ENCODE data around the gene RTRAF.
A peak's percentile ranks its signal among the peaks of the same experiment; 100 is the strongest.

The RTRAF gene

DNA sequence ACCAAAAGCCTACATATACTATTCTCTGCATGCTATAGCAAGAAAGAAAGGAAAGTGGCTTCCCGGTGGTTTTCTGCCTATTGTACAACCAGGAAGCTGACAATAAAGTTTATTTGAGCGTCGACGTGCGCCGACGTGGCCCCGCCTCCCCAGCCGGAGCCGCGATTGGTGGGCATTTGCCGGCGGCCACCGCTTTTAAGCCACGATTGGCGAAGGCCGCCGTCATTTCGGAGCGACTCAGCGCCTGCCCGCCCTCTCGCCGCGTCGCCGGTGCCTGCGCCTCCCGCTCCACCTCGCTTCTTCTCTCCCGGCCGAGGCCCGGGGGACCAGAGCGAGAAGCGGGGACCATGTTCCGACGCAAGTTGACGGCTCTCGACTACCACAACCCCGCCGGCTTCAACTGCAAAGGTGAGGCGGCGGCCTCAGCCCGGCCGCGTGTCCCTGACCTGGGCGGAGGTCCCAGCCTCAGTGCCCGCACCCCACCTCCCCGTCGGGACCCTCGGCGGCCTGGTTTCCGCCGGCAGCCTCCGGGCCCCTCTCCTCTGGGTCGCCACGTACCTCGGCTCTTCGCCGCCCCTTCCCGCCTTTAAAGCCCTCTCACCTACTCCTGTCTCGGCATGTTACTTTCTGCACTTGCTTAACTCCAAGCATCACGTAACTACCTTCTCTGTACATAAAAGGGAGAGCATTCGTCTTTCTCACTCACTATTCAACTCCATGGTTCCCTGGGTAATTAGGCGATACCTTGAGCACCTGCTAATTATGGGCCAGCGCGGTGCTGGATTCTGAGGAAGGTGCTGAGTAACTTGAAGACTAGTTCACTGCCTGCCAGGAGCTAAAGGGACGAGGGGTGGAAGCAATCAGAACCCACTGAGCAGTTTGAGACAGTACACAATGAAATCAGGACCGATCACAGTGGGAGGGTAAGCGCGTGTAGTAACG, at the start of gene RTRAF:
Gene RTRAF (plus strand): TSS at position 254 of the 942 bp plus-strand sequence. CDS start 94 bp downstream, at position 348.
- peak; percentile 91 for DNase-seq

DNA sequence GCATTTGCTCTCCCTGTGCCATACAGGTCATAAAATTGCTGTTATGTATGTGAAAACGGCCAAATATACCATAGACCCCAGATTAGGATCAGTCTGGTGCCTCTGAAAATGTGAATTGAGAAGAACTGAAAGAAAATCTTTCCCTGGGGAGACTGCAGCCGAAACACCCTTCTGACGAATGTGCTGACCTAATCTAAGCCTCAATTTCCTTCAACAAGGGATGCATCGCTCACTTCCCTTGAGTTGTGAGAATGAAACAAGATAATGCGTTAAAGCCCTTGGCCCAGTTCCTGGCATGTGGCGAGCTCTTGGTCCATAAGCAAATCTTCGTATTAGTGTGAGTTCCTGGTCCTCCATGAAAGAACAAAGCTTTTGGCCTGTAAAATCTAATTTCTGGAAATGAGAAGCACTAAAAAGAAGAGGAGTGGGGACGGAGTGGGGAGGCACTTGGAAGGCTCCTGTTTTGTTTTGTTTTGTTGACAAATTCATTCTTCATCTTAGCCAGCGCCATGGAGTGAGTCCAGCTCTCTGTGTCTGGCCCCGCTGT, 49.5 kb upstream of the RTRAF start:
- no peak for DNase-seq

DNA sequence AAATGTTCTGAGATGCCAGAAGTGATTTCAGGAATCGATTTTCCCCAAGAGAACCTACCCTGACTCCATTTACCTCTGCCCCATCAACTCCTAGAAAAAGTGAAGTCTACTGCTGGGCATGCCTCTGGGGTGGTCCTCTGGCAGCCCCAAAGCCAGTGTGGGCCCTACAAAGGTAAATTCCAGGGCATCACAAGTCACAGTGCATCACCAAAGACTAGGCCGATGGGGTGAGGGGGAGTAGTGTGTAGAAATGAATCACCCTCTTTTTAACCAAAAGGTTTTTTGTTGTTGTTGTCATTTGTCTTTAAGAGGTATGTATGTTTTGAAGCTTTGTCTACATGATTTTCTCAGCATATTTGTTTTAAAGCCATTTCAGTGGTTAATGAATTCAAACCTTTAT, 46.4 kb upstream of the RTRAF start:
- no peak for DNase-seq

DNA sequence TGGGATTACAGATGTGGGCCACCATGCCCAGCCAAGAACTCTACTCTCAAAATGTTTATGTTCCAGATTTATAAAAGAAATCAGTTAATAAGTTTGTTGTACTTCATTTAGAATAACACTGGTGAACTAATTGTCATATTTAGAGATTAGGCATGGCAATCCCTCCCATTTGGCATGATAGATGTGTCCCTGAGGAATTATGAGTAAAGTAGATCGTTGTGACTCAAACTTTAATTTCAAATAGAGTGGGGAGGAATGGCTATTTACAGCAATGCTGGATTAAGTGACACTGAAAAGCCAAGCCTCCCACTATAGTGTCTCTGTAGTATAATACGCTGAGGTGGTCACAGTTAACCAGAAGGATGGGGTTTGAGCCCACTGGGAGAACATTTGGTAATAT, 39.3 kb upstream of the RTRAF start:
- no peak for DNase-seq

DNA sequence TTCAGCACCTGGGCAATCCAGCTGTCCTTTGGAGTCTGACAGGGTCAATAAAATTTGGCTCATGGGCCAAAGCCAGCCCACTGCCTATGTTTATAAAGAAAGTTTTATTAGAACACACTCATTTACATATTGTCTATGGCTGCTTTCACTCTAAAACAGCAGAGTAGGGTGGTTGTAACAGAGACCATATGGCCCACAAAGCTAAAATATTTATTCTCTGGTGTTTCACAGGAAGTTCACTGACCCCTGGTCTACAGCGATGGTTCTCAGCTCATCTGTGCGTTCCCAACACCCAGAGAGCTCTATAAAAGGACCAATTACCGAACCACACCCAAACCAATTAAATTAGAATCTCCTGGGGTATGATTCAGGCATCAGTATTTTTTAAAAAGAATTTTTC, 37.7 kb upstream of the RTRAF start:
- DNase-seq: no peak

DNA sequence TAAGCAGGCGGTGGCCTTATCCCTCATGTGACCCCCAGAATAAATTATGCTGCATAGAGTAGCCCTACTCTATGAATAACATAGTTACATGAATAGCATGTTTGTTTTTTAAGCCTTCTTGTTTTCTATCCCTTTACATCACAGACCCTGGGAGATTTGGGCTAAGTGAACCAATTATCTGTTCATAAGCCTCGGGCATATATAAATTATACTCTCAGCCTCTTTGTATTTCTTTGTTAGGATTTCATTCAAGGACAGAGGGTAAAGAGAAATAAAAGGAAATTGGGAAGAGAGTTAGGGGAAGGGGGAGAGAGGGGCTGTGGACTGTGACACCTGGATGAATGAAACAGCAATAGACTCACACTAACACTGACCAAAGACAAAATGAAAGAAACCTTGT, 35.3 kb upstream of the RTRAF start:
- DNase-seq: no peak

DNA sequence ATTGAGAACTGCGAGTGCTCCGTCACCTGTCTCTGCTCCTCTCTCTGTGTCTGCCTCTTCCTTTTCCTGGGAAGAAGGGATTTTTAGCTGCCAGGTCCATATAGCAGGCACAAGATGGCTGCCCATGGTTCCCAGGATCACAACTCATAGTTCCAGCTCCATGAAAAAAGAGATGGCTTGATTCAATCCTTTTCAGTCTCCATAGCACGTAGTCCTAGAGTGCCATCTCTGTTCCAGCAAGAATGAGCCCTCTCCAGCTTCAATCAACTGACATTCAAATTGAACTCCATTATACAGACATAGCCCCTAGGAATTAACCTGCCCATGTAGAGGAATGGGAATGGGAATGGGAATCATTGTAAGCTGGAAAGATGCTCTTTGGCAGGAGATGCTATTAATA, 34.7 kb upstream of the RTRAF start:
- no peak for DNase-seq

DNA sequence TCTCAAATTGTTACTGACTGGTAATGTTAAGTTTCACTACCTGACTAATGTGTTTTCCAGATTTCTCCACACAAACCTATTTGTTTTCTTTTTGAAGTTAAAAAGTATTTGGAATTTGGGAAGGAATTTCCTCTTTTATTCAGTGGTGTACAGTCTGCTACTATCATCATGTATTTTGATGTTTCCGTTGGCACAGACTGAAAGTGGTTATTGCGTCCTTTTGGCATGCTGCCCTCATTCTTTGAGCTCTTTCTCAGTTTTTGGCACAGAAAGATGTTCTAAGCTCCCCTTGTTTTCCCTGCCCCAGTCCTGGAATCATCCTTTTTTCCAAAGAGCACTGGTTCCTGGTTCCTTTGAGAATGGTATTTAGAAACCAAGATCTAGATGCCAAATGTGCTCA, 31.4 kb upstream of the RTRAF start:
- no peak for DNase-seq

DNA sequence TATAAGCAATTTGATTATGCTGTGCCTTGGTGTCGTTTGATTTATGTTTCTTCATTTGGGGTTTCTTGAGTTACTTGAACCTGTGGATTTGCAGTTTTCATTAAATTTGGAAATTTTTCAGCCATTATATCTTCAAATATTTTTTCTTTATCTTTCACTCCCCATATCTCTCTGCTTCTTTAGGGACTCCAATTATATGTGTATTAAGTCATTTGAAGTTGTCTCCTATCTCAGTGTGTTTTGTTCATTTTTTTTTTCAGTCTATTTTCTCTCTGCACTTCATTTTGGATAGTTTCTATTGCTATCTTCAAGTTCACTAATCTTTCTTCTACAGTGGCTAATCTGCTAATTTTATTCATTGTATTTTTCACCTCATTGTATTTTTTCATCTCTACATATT, 29.4 kb upstream of the RTRAF start:
- DNase-seq: no peak

DNA sequence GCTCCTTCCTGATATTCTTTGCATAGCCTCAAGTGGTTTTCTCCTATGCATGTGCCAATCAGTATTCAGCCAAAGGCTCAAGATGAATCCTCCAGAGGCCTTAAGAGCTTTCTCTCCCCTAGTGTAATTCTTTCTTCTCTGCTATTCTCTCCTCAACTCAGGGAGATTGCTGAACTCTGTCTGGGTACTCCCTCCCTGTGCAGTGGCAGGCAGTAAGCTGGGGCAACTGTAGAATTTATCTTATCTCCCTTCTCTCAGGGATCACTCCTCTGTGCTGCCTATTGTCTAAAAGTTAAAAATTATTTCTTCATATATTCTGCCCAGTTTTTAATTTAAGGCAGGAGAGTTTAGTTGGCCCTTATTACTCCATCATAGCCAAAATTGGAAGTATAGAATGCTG, 28.5 kb upstream of the RTRAF start:
- no peak for DNase-seq

DNA sequence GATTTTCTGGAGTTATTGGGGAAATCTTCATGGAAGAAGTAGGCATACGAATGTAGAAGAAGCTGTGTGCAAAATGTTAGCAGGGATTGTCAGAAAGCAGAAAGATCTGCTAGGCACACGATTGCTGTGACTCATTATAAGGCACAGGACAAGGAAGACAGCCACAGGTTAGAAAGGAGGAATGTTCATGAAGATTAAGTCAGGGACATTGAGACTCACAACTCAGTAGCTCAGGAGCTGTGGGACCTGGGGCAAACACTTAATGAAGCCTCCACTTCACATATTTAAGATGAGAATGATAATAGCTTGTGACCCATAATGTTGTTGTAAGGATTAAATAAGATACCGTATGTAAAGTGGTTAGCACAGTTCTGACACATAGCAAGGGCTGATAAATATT, 26.6 kb upstream of the RTRAF start:
- DNase-seq: no peak

DNA sequence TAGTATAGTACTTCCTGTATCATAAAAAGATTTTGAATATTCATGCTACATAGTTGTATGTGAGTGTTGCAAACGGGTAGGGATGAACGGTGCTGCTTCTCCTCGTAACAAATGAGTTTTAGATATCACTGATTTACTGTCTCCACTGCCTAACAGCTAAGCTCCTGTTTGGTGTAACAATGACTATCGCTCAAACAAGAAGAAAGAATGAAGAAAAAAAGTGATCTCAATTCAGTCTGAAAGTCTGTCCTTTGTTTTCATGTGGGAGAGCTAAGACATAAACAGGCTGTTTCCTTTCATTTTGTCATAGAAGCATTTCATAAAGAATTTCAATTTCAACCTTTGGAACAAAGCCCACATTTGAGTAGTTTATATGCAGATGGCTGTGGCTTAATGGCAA, 26.1 kb upstream of the RTRAF start:
- DNase-seq: no peak

DNA sequence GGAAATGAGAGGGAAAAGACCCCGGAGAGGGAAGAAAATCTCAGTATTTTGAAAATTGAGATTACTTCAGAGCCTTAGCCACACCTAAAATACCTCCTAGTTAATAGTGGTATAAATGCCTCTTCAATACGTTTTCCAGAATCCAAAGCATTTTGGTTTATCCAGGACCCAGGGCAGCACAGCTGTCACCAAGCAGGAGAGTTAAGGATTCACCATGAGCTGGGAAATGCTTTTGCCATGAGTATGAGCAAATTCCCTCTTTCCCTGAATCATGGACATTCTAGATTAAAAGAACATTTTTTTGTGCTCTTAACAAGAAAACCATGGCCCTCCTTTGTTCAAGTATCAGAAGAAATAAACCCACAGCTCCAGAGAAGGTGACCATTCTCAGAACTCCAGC, 21.8 kb upstream of the RTRAF start:
- DNase-seq: no peak

DNA sequence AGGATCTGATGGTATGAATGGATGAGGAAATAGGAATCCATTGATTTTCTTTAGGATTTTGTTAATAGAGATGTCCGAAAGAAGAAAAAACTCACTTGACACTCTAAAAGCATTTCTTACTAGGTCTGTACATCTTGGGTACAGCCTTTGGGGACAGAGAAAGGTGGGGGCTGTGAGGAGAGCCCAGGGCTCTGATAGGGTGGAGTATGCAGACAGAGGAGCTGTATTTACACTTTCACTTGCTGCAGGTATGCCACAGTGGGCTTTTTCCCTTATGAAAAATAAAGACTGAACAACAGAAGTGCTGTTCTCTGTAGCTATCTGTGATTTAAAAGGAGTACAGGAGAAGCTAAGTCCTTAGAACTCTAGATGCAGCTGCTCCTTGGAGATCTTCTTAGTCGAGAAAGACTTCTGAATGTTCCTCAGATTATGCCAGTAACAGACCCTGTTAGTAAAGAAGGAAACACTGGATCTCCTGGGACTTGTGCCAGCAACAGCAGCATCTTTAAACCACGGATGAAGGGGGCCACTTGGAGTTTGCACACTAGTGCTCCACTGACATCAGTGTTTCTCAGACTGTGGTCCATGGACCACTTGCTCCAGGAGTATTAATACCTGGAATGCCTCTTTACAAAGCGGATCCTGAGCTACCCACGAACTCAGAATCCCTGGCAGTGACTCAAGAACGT, 19.4 kb upstream of the RTRAF start:
- no peak for DNase-seq

DNA sequence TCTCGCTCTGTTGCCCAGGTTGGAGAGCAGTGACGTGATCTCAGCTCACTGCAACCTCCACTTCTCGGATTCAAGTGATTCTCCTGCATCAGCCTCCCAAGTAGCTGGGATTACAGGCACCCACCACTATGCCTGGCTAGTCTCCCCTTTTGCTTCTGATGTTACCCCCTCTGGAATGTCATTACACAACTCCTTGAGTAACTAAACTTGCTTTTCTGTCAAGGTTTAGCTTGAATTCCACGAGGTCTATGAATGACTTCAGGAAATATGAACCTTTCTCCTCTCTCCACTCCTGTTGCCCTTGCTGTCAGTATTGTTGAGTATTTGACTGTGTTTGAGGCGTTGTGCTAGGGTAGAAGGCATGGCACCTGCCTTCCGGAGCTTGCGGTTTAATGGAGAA, 16.8 kb upstream of the RTRAF start:
- no peak for DNase-seq

DNA sequence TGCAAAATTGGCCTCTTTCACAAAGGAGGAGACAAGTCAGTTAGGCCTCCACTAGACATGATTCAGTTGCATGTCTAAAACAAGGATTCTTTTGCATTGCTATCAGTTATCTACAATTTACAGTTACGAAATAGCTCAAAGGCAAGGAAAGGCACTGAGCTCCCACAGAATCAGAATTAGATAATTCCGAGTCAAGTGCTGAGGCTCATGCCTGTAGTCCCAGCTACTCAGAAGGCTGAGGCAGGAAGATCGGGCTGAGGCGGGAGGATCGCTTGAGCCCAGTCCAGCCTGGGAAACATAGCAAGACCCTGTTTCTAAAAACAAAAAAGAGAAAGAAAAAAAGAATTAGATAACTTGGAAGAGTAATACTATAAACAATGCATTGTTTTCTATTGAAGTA, 12.3 kb upstream of the RTRAF start:
- no peak for DNase-seq

DNA sequence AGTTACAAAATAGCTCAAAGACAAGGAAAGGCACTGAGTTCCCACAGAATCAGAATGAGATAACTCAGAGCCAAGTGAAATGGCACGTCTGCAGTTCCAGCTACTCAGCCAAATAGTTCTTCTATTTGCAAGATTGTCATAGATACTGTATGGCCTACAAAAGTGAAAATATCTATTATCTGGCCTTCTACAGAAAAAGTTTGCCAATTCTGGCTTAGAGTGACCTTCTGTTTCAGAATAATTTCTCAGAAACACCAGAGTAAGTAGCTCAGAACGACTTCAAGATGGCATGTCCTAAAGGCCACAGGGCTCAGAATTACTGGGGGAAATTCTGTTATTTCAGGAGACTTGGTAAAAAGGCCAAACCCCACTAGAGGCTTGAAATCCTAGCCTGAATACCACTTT, 10.7 kb upstream of the RTRAF start:
- DNase-seq: no peak

DNA sequence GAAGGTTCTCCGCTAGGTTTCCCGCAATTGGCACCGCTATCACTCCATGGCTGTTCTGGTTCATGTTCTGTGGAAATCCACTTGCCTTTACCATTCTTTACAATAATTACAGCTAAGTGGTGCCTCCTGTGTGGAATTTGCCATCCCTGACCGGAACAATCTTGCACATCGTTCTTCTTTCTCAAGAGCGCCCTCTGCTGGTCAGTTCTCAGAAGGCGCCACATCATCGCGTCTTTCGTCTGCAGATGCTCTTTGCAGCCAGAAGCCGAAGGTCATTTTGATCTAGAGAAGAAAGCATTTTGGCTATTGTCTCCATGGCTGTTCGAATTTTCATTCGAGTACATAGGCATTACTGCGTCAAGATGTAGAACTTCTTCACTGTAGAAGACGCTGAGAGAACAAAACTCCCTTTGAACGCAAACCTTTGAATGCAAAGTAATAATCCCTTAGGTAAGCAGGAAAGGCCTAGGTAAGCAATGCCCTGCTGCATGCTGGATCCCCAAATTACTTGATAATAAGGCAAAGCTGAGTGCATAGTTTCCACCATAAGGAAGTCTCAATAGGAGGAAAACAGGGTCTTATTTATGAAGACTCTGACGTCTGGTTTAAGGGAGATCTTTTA, 10.1 kb upstream of the RTRAF start:
- peak; percentile 74 for DNase-seq

DNA sequence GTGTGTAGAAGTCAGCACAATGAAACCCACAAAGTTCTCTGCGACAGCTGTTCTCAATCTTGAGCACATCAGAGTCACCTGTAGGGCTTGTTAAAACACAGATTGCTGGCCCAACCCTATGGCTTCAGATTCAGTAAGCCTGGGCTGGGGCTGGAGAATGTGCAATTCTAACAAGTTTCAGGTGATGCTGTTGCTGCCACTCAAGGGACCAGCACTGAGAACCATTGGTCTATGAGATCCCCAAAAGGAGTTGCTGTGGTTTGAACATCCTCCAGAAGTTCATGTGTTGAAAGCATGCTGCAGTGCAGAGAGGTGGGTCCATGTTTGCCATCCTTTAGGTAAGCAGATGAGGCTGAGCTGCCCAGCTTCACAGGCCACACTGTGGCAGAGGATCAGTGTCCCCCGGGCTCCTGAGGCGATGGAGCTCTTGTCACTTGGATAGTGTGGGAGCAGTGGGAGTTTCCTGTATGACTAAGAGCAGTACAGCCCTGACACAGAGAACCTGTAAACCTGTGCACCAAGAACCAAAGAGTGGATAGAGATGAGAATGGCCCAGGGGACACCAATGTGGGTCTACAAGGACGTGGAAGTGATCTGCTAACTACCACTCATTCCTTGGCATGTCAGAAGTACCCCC, 8.0 kb upstream of the RTRAF start:
- DNase-seq: no peak

DNA sequence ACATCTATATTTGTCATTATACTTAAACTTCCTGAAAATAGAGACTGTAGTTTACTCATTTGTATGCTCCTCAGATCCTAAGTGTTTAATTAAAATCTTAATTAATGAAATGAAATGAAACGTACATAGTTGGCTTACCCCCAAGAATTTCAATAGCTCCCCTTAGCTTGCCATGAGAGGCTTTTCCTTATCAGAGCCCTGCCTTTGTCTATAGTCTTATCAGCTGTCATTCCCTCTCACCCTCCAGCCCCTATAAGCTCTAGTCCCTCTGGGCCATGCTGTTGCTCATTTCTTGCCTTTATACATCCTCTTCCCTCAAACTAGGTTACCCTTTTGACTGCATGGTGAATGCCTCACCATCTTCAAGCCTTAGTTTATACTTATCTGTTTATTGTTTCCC, 1.1 kb upstream of the RTRAF start:
- DNase-seq: no peak

DNA sequence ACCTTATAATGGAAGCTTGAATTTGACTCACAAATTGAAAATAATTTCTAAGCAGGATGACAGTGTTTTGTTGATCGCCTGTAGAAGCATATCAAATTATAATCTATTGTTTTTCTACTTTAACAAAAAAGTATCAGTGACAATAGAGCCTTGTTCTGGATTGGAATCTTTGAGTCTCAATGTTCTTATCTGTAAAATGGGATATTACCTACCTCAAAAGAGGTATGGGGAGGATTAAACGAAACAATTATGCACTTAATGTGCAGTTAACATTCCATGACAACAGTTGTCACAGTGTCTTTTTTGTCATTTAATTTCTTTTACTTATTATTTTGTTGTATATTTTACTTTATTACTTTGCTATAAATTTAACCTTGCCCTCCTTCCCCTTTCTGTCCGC, 1.1 kb downstream of the RTRAF start:
- no peak for DNase-seq

DNA sequence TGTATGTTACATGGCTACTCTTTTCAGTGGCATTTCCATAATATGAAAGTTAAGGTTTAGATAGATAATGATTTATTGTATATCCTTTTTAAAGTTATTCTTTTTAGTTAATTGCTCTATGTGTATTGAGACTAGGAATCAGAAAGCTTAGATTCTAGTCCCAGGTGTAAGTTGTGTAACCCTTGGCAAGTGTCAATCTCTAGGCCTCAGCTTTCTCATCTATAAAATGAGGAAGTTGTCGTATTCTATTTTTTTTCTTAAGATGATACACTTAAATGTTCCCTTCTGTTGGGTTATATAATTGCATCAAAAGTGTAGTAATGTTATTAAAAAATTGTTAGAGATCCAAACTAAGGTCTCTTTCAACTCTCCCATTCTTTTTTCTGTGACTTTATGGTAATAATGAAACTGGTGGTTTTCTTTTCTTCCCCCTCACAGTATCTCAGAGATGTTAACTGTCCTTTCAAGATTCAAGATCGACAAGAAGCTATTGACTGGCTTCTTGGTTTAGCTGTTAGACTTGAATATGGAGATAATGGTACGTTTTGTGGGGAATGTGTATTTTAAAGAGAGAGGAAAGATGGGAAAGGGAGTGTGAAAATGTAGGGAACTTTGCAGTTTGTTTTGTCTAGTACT, 4.1 kb downstream of the RTRAF start:
- DNase-seq: no peak

All from stimulated activated naive CD4-positive, alpha-beta T cell treated with Interleukin-2 at 50 U/mL for 16 hours (primary cell).